Fibroblast of lung (primary cell): ENCODE results near the gene GPRASP3. TPM values are rescaled to one million over a fixed set of nuclear protein-coding genes. Genes with fewer than 3 reads are reported as not detected.

ENCODE experiments used
- DNase-seq, 2 donors: peaks; one replicate each; pipeline versions ENCODE4 v3.0.0 to v3.0.0-alpha.2; 2010; ENCODE audit warnings: low read depth in 2 of 2
- H2AFZ ChIP-seq: 2 replicates; pipeline ENCODE4 v1.5.1; 2012; ENCODE audit warnings: low read length, control low read depth, inconsistent platforms
- H3K27ac ChIP-seq: 2 replicates; pipeline ENCODE4 v1.5.1; 2011; ENCODE audit warnings: low read length, control low read depth; ENCODE audit not compliant: insufficient read depth
- H3K27me3 ChIP-seq: 2 replicates; pipeline ENCODE4 v1.5.1; 2011; ENCODE audit warnings: mild to moderate bottlenecking, low read length; ENCODE audit not compliant: control insufficient read depth, insufficient read depth
- H3K36me3 ChIP-seq: 2 replicates; pipeline ENCODE4 v1.5.1; 2011; ENCODE audit warnings: low read length; ENCODE audit not compliant: control insufficient read depth, insufficient read depth
- H3K4me1 ChIP-seq: 2 replicates; pipeline ENCODE4 v1.5.1; 2011; ENCODE audit warnings: low read length; ENCODE audit not compliant: control insufficient read depth, insufficient read depth; ENCODE audit errors: extremely low read depth
- H3K4me2 ChIP-seq: 2 replicates; pipeline ENCODE4 v1.5.1; 2011; ENCODE audit warnings: low read length, control low read depth; ENCODE audit not compliant: insufficient read depth; ENCODE audit errors: extremely low read depth
- H3K4me3 ChIP-seq, 4 experiments: fragments of 200-600 bp in 1 of 4; sonication (generic) in 1 of 4; replicated peaks in 1 of 4; 2 replicates each; pipeline ENCODE4 v1.5.1; 2011 to 2016; ENCODE audit warnings: low read length in 4 of 4, low read depth in 3 of 4, mild to moderate bottlenecking in 3 of 4, control low read depth in 2 of 4, inconsistent platforms in 1 of 4, mixed read lengths in 1 of 4; ENCODE audit not compliant: insufficient read depth in 1 of 4; ENCODE audit errors: control extremely low read depth in 1 of 4
- H3K79me2 ChIP-seq: 2 replicates; pipeline ENCODE4 v1.5.1; 2012; ENCODE audit warnings: mild to moderate bottlenecking, low read length, inconsistent platforms; ENCODE audit not compliant: control insufficient read depth, insufficient read depth
- H3K9ac ChIP-seq: 2 replicates; pipeline ENCODE4 v1.5.1; 2011; ENCODE audit warnings: mild to moderate bottlenecking, low read length, control low read depth; ENCODE audit not compliant: insufficient read depth
- H3K9me3 ChIP-seq: 2 replicates; pipeline ENCODE4 v1.5.1; 2012; ENCODE audit warnings: low read depth, low read length; ENCODE audit not compliant: control insufficient read depth, insufficient read depth
- H4K20me1 ChIP-seq: 2 replicates; pipeline ENCODE4 v1.5.1; 2011; ENCODE audit warnings: low read length; ENCODE audit not compliant: control insufficient read depth, insufficient read depth; ENCODE audit errors: extremely low read depth
- CTCF ChIP-seq, 2 donors: IDR thresholded peaks in 1 of 2; conservative IDR thresholded peaks in 1 of 2; 1 replicate in 1 of 2; 2 replicates in 1 of 2; pipeline ENCODE4 v1.5.1; 2011 to 2012; ENCODE audit warnings: low read length in 2 of 2, control low read depth in 1 of 2, inconsistent platforms in 1 of 2, low read depth in 1 of 2, mild to moderate bottlenecking in 1 of 2
- EZH2 ChIP-seq: IDR thresholded peaks from 2 replicates; pipeline ENCODE4 v1.5.1; 2012; ENCODE audit warnings: low read length, control low read depth, mild to moderate bottlenecking; ENCODE audit errors: missing control alignments
- polyA plus RNA-seq, 2 donors: library from polyadenylated mRNA; depleted of rRNA in 1 of 2; stranded (reverse) in 1 of 2; unstranded in 1 of 2; fragments of >200 nt; gene quantifications; 2 replicates each; pipeline ENCODE4 v1.2.1, GENCODE V29; 2011 to 2012; ENCODE audit warnings: missing spikeins in 1 of 2
- total RNA-seq: library from RNA; depleted of rRNA; stranded (reverse); fragments of >200 nt; gene quantifications from 2 replicates; pipeline ENCODE4 v1.2.1, GENCODE V29; 2014

Gene GPRASP3
- total and polyA plus RNA-seq, 2 donors (not counting 1 experiment from before 2014, with no cell fraction given), result 7.3 to 9.7 TPM

- no peak for TF ChIP-seq CTCF (conservative IDR thresholded peaks at IDR 0.05 in 1 of 2, IDR thresholded peaks at IDR 0.05 in 1 of 2; ENCODE audit: low read depth in 1 of 2, low read length in 2 of 2)
- TF ChIP-seq EZH2, result no peak
- Histone ChIP-seq H3K36me3 (no peaks in the 10 kb centered on the region), H3K4me1 (no peaks in the 10 kb centered on the region), H3K4me3 (peak within 1 kb of the TSS; percentile 64 to 80 (median 70)), H2AFZ (peak within 1 kb of the TSS; percentile 78), H3K9me3 (no peaks in the 10 kb centered on the region), H3K27me3 (no peaks in the 10 kb centered on the region), H3K4me2 (peak within 1 kb of the TSS; percentile 75), H3K9ac (peak within 1 kb of the TSS; percentile 58), H4K20me1 (no peaks in the 10 kb centered on the region), H3K79me2 (no peaks in the 10 kb centered on the region), H3K27ac (peak within 1 kb of the TSS; percentile 59)
- peak in 1 of 2 donors; percentile 23 for DNase-seq
These were observed 8.2 kb upstream of the GPRASP3 start, which contains the start of gene GPRASP2 for GRCh38 chrX:102712216-102712966. Gene GPRASP2 (plus strand): TSS chrX:102712448. CDS start chrX:102714870, 2,422 bp downstream.

DNA sequence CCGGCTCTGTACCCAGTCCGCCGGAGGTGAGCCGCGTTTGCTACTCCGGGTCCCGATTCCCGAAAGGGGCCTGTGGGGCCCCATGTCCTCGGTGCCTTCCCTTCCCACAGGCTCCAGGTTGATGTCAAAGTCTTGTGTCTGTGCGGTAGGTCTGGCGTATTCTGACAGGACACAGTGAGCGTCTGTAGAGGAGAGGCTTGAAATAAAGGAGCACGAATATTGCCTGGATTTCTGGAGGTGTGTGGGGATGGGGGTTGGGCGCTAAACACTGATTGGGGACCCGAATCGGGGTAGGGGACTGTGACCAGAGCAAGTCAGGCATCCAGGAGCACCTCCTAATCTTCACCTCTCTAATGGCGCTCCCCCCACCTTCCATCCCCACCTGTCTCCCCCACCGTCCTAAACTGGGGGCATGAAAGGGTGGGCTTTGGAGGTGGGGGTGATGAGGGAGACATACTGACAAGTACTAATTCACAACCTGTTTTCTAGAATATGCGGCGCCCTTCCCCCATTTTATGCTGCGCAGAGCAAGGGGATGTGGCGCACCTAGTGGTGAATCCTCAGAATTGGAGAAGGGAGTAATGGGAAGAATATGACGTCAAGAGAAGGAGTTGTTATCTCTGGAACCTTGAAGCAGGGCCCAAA is 7.4 kb upstream of the GPRASP3 start:
- peak overlapping the region; percentile 78 for H2AFZ ChIP-seq
- peak overlapping the region; percentile 64 to 80 (median 70) for H3K4me3 ChIP-seq
- H3K27me3 ChIP-seq, result no peaks in the 10 kb centered on the region
- DNase-seq, result peak; percentile 54 to 55
- no peaks in the 10 kb centered on the region for H4K20me1 ChIP-seq
- no peaks in the 10 kb centered on the region for H3K79me2 ChIP-seq
- peak overlapping the region; percentile 59 for H3K27ac ChIP-seq
- peak overlapping the region; percentile 58 for H3K9ac ChIP-seq
- H3K4me2 ChIP-seq, result peak overlapping the region; percentile 66
- H3K4me1 ChIP-seq, result no peaks in the 10 kb centered on the region
- TF ChIP-seq EZH2 (no peak), CTCF (conservative IDR thresholded peaks at IDR 0.05 in 1 of 2, IDR thresholded peaks at IDR 0.05 in 1 of 2; ENCODE audit: low read depth in 1 of 2, low read length in 2 of 2) (peak; percentile 59 to 69)
- no peaks in the 10 kb centered on the region for H3K9me3 ChIP-seq
- H3K36me3 ChIP-seq, result no peaks in the 10 kb centered on the region

GRCh38 chrX:102714994-102715393 is 5.5 kb upstream of the GPRASP3 start:
- no peaks in the 10 kb centered on the region for H3K27me3 ChIP-seq
- no peaks in the 10 kb centered on the region for H4K20me1 ChIP-seq
- H3K9ac ChIP-seq, result no peak overlapping the region
- no peaks in the 10 kb centered on the region for H3K4me1 ChIP-seq
- DNase-seq, result no peak
- H2AFZ ChIP-seq, result no peak overlapping the region
- no peaks in the 10 kb centered on the region for H3K9me3 ChIP-seq
- TF ChIP-seq EZH2 (no peak), CTCF (conservative IDR thresholded peaks at IDR 0.05 in 1 of 2, IDR thresholded peaks at IDR 0.05 in 1 of 2; ENCODE audit: low read depth in 1 of 2, low read length in 2 of 2) (no peak)
- no peak overlapping the region for H3K27ac ChIP-seq
- no peak overlapping the region for H3K4me3 ChIP-seq
- H3K36me3 ChIP-seq, result no peaks in the 10 kb centered on the region
- H3K4me2 ChIP-seq, result no peak overlapping the region
- no peaks in the 10 kb centered on the region for H3K79me2 ChIP-seq
